ENCODE results near the gene CASTOR1.

Gene CASTOR1

GRCh38 chr22:30335236-30335635 lies 45.9 kb upstream of the CASTOR1 start:
- no peaks in the 10 kb centered on the region for H3K4me1 ChIP-seq (ENCODE audit: control insufficient read depth, low read depth, low read length)
- H3K27ac ChIP-seq (ENCODE audit: low read depth, low read length) = no peak overlapping the region
- no peak overlapping the region for H3K9ac ChIP-seq (ENCODE audit: low read length)
- H2BK120ac ChIP-seq (ENCODE audit: low read depth, low read length) = no peak overlapping the region
- H3K18ac ChIP-seq (ENCODE audit: low read length) = no peak overlapping the region
- no peaks in the 10 kb centered on the region for H3K27me3 ChIP-seq (ENCODE audit: insufficient read depth, low read length, poor library complexity)
- no peak overlapping the region for H4K8ac ChIP-seq (ENCODE audit: low read depth, low read length)
- no peak overlapping the region for H3K4me2 ChIP-seq (ENCODE audit: low read length)
- no CpG with 5 or more reads among the region's 1 CpG for WGBS (ENCODE audit: extremely low coverage, insufficient coverage, low lambda C conversion rate)
- no peak overlapping the region for H4K5ac ChIP-seq (ENCODE audit: low read length)
- no peak overlapping the region for H2BK5ac ChIP-seq (ENCODE audit: low read length)
- no peak overlapping the region for H3K4ac ChIP-seq (ENCODE audit: low read depth, low read length)
- H3K23ac ChIP-seq (ENCODE audit: low read length) = no peak overlapping the region
- H3K56ac ChIP-seq (ENCODE audit: low read length) = no peak overlapping the region
- no peak overlapping the region for H2BK15ac ChIP-seq (replicated peaks; ENCODE audit: low read depth)
- no peaks in the 10 kb centered on the region for H3K79me2 ChIP-seq (ENCODE audit: control insufficient read depth, insufficient read depth, low read length)
- H3K79me1 ChIP-seq (ENCODE audit: low read length) = no peaks in the 10 kb centered on the region
- H3K4me3 ChIP-seq (ENCODE audit: low read length) = no peak overlapping the region
- peaks cover 38% of the 10 kb centered on the region for H3K36me3 ChIP-seq (ENCODE audit: control insufficient read depth, insufficient read depth, low read length)
- no peak for DNase-seq
- H2AK5ac ChIP-seq (ENCODE audit: low read length) = no peak overlapping the region

- H4K5ac ChIP-seq (ENCODE audit: low read length) = no peak overlapping the region
- no peak overlapping the region for H3K18ac ChIP-seq (ENCODE audit: low read length)
- no peak overlapping the region for H2AK5ac ChIP-seq (ENCODE audit: low read length)
- H3K56ac ChIP-seq (ENCODE audit: low read length) = no peak overlapping the region
- H3K79me2 ChIP-seq (ENCODE audit: control insufficient read depth, insufficient read depth, low read length) = no peaks in the 10 kb centered on the region
- peaks cover 33% of the 10 kb centered on the region for H3K36me3 ChIP-seq (ENCODE audit: control insufficient read depth, insufficient read depth, low read length)
- H2BK15ac ChIP-seq (replicated peaks; ENCODE audit: low read depth) = no peak overlapping the region
- no peak overlapping the region for H2BK120ac ChIP-seq (ENCODE audit: low read depth, low read length)
- H3K27me3 ChIP-seq (ENCODE audit: insufficient read depth, low read length, poor library complexity) = no peaks in the 10 kb centered on the region
- no peak overlapping the region for H3K9ac ChIP-seq (ENCODE audit: low read length)
- no peak overlapping the region for H3K4me2 ChIP-seq (ENCODE audit: low read length)
- no peaks in the 10 kb centered on the region for H3K79me1 ChIP-seq (ENCODE audit: low read length)
- no peak overlapping the region for H3K4me3 ChIP-seq (ENCODE audit: low read length)
- H3K4me1 ChIP-seq (ENCODE audit: control insufficient read depth, low read depth, low read length) = no peaks in the 10 kb centered on the region
- no peak overlapping the region for H3K23ac ChIP-seq (ENCODE audit: low read length)
- no peak for DNase-seq
- no peak overlapping the region for H3K27ac ChIP-seq (ENCODE audit: low read depth, low read length)
- H4K8ac ChIP-seq (ENCODE audit: low read depth, low read length) = no peak overlapping the region
- H3K4ac ChIP-seq (ENCODE audit: low read depth, low read length) = no peak overlapping the region
- H2BK5ac ChIP-seq (ENCODE audit: low read length) = no peak overlapping the region
- WGBS (ENCODE audit: extremely low coverage, insufficient coverage, low lambda C conversion rate) = no CpG with 5 or more reads among the region's 4 CpGs
These were observed 45.3 kb upstream of the CASTOR1 start for GRCh38 chr22:30334646-30335045.

- Histone ChIP-seq H3K18ac (ENCODE audit: low read length) (no peak overlapping the region), H3K27me3 (ENCODE audit: insufficient read depth, low read length, poor library complexity) (no peaks in the 10 kb centered on the region), H3K4me2 (ENCODE audit: low read length) (no peak overlapping the region), H3K79me2 (ENCODE audit: control insufficient read depth, insufficient read depth, low read length) (no peaks in the 10 kb centered on the region), H4K5ac (ENCODE audit: low read length) (no peak overlapping the region), H4K8ac (ENCODE audit: low read depth, low read length) (no peak overlapping the region), H3K4me1 (ENCODE audit: control insufficient read depth, low read depth, low read length) (no peaks in the 10 kb centered on the region), H3K56ac (ENCODE audit: low read length) (no peak overlapping the region), H3K79me1 (ENCODE audit: low read length) (no peaks in the 10 kb centered on the region), H3K4me3 (ENCODE audit: low read length) (no peak overlapping the region), H3K23ac (ENCODE audit: low read length) (no peak overlapping the region), H2BK5ac (ENCODE audit: low read length) (no peak overlapping the region), H2AK5ac (ENCODE audit: low read length) (no peak overlapping the region), H3K27ac (ENCODE audit: low read depth, low read length) (no peak overlapping the region), H2BK15ac (replicated peaks; ENCODE audit: low read depth) (no peak overlapping the region), H3K4ac (ENCODE audit: low read depth, low read length) (no peak overlapping the region), H3K36me3 (ENCODE audit: control insufficient read depth, insufficient read depth, low read length) (peaks cover 27% of the 10 kb centered on the region), H3K9ac (ENCODE audit: low read length) (no peak overlapping the region), H2BK120ac (ENCODE audit: low read depth, low read length) (no peak overlapping the region)
- DNase-seq = no peak
- no CpG with 5 or more reads among the region's 3 CpGs for WGBS (ENCODE audit: extremely low coverage, insufficient coverage, low lambda C conversion rate)
These were observed 44.4 kb upstream of the CASTOR1 start for GRCh38 chr22:30333707-30334087.

- Histone ChIP-seq H4K8ac (ENCODE audit: low read depth, low read length) (no peak overlapping the region), H3K4me2 (ENCODE audit: low read length) (no peak overlapping the region), H3K4me1 (ENCODE audit: control insufficient read depth, low read depth, low read length) (no peaks in the 10 kb centered on the region), H2BK120ac (ENCODE audit: low read depth, low read length) (no peak overlapping the region), H3K9ac (ENCODE audit: low read length) (no peak overlapping the region), H3K36me3 (ENCODE audit: control insufficient read depth, insufficient read depth, low read length) (peaks cover 26% of the 10 kb centered on the region), H4K5ac (ENCODE audit: low read length) (no peak overlapping the region), H2BK5ac (ENCODE audit: low read length) (no peak overlapping the region), H3K4me3 (ENCODE audit: low read length) (no peak overlapping the region), H3K27me3 (ENCODE audit: insufficient read depth, low read length, poor library complexity) (no peaks in the 10 kb centered on the region), H3K18ac (ENCODE audit: low read length) (no peak overlapping the region), H3K79me2 (ENCODE audit: control insufficient read depth, insufficient read depth, low read length) (no peaks in the 10 kb centered on the region), H3K56ac (ENCODE audit: low read length) (no peak overlapping the region), H3K27ac (ENCODE audit: low read depth, low read length) (no peak overlapping the region), H3K23ac (ENCODE audit: low read length) (no peak overlapping the region), H2AK5ac (ENCODE audit: low read length) (no peak overlapping the region), H3K79me1 (ENCODE audit: low read length) (no peaks in the 10 kb centered on the region), H2BK15ac (replicated peaks; ENCODE audit: low read depth) (no peak overlapping the region), H3K4ac (ENCODE audit: low read depth, low read length) (no peak overlapping the region)
- DNase-seq = no peak
- no CpG with 5 or more reads among the region's 2 CpGs for WGBS (ENCODE audit: extremely low coverage, insufficient coverage, low lambda C conversion rate)
These were observed 43.8 kb upstream of the CASTOR1 start for GRCh38 chr22:30332994-30333706.

GRCh38 chr22:30332551-30332950 lies 43.2 kb upstream of the CASTOR1 start:
- no peak overlapping the region for H3K9ac ChIP-seq (ENCODE audit: low read length)
- H2BK5ac ChIP-seq (ENCODE audit: low read length) = no peak overlapping the region
- no peak overlapping the region for H4K8ac ChIP-seq (ENCODE audit: low read depth, low read length)
- no peak overlapping the region for H3K27ac ChIP-seq (ENCODE audit: low read depth, low read length)
- H3K23ac ChIP-seq (ENCODE audit: low read length) = no peak overlapping the region
- H2AK5ac ChIP-seq (ENCODE audit: low read length) = no peak overlapping the region
- no peaks in the 10 kb centered on the region for H3K79me2 ChIP-seq (ENCODE audit: control insufficient read depth, insufficient read depth, low read length)
- DNase-seq = no peak
- no peaks in the 10 kb centered on the region for H3K4me1 ChIP-seq (ENCODE audit: control insufficient read depth, low read depth, low read length)
- no peak overlapping the region for H3K4me2 ChIP-seq (ENCODE audit: low read length)
- no peak overlapping the region for H3K4ac ChIP-seq (ENCODE audit: low read depth, low read length)
- no peak overlapping the region for H2BK120ac ChIP-seq (ENCODE audit: low read depth, low read length)
- WGBS (ENCODE audit: extremely low coverage, insufficient coverage, low lambda C conversion rate) = no CpG with 5 or more reads among the region's 5 CpGs
- no peak overlapping the region for H2BK15ac ChIP-seq (replicated peaks; ENCODE audit: low read depth)
- no peak overlapping the region for H4K5ac ChIP-seq (ENCODE audit: low read length)
- no peak overlapping the region for H3K4me3 ChIP-seq (ENCODE audit: low read length)
- H3K27me3 ChIP-seq (ENCODE audit: insufficient read depth, low read length, poor library complexity) = no peaks in the 10 kb centered on the region
- H3K79me1 ChIP-seq (ENCODE audit: low read length) = no peaks in the 10 kb centered on the region
- H3K36me3 ChIP-seq (ENCODE audit: control insufficient read depth, insufficient read depth, low read length) = peaks cover 23% of the 10 kb centered on the region
- no peak overlapping the region for H3K18ac ChIP-seq (ENCODE audit: low read length)
- no peak overlapping the region for H3K56ac ChIP-seq (ENCODE audit: low read length)

GRCh38 chr22:30328466-30329049 lies 39.3 kb upstream of the CASTOR1 start:
- peak; percentile 71 for DNase-seq
- no peak overlapping the region for H3K27ac ChIP-seq (ENCODE audit: low read depth, low read length)

More at GRCh38 chr22:30328466-30329049, 39.3 kb upstream of the CASTOR1 start:
- Histone ChIP-seq H4K5ac (ENCODE audit: low read length) (no peak overlapping the region), H2BK120ac (ENCODE audit: low read depth, low read length) (no peak overlapping the region), H3K4me1 (ENCODE audit: control insufficient read depth, low read depth, low read length) (no peaks in the 10 kb centered on the region), H3K4me3 (ENCODE audit: low read length) (no peak overlapping the region), H3K18ac (ENCODE audit: low read length) (no peak overlapping the region), H3K4me2 (ENCODE audit: low read length) (no peak overlapping the region), H2BK15ac (replicated peaks; ENCODE audit: low read depth) (no peak overlapping the region), H3K79me2 (ENCODE audit: control insufficient read depth, insufficient read depth, low read length) (no peaks in the 10 kb centered on the region), H3K27me3 (ENCODE audit: insufficient read depth, low read length, poor library complexity) (no peaks in the 10 kb centered on the region), H3K4ac (ENCODE audit: low read depth, low read length) (no peak overlapping the region), H2AK5ac (ENCODE audit: low read length) (no peak overlapping the region), H3K56ac (ENCODE audit: low read length) (no peak overlapping the region), H3K79me1 (ENCODE audit: low read length) (no peaks in the 10 kb centered on the region), H4K8ac (ENCODE audit: low read depth, low read length) (no peak overlapping the region), H2BK5ac (ENCODE audit: low read length) (no peak overlapping the region), H3K23ac (ENCODE audit: low read length) (no peak overlapping the region), H3K36me3 (ENCODE audit: control insufficient read depth, insufficient read depth, low read length) (no peaks in the 10 kb centered on the region), H3K9ac (ENCODE audit: low read length) (no peak overlapping the region)
- WGBS (ENCODE audit: extremely low coverage, insufficient coverage, low lambda C conversion rate) = no CpG with 5 or more reads among the region's 3 CpGs

All from mesendoderm (in vitro differentiated cells).